Measurements from ENCODE around the gene PYGB. TPM values are rescaled to one million over a fixed set of nuclear protein-coding genes. Genes with fewer than 3 reads are reported as not detected.

The PYGB gene
- total RNA-seq, 1 experiment from 2014 or later: 78.9 TPM

- H3K9me3 ChIP-seq: no peaks in the 10 kb centered on the region
- H3K4me1 ChIP-seq: peaks cover 30% of the 10 kb centered on the region
- no peaks in the 10 kb centered on the region for H3K9me3 Mint-ChIP-seq (ENCODE audit: unreplicated experiment)
- H3K27me3 Mint-ChIP-seq (ENCODE audit: insufficient read depth, unreplicated experiment): no peaks in the 10 kb centered on the region
- H3K36me3 Mint-ChIP-seq (ENCODE audit: insufficient read depth, unreplicated experiment): peaks cover 23% of the 10 kb centered on the region
- no peak overlapping the region for H3K27ac Mint-ChIP-seq (ENCODE audit: unreplicated experiment)
- H3K36me3 ChIP-seq (ENCODE audit: control insufficient read depth, insufficient read depth, low read length): no peaks in the 10 kb centered on the region; the same call in 1 of the 2 replicates
- TF ChIP-seq, protein P1, sequence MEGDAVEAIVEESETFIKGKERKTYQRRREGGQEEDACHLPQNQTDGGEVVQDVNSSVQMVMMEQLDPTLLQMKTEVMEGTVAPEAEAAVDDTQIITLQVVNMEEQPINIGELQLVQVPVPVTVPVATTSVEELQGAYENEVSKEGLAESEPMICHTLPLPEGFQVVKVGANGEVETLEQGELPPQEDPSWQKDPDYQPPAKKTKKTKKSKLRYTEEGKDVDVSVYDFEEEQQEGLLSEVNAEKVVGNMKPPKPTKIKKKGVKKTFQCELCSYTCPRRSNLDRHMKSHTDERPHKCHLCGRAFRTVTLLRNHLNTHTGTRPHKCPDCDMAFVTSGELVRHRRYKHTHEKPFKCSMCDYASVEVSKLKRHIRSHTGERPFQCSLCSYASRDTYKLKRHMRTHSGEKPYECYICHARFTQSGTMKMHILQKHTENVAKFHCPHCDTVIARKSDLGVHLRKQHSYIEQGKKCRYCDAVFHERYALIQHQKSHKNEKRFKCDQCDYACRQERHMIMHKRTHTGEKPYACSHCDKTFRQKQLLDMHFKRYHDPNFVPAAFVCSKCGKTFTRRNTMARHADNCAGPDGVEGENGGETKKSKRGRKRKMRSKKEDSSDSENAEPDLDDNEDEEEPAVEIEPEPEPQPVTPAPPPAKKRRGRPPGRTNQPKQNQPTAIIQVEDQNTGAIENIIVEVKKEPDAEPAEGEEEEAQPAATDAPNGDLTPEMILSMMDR (IDR thresholded peaks at IDR 0.05; ENCODE audit: insufficient read depth in 1 of 2, low read depth in 1 of 2, low read length in 1 of 2, severe bottlenecking in 1 of 2, unreplicated experiment in 1 of 2): no peak
- POLR2A ChIA-PET: interaction anchor here (1.4 kb wide), 1 partner anchor 55 kb away, joined by 4 read pairs; the partner anchor contains the start of gene ENTPD6
- BruUV-seq (replicated peaks): no TSS peak
- CTCF ChIA-PET: no interaction called here
- no peak overlapping the region for H3K4me3 ChIP-seq (ENCODE audit: low read depth, low read length)
- H3K4me1 Mint-ChIP-seq (ENCODE audit: low read depth, unreplicated experiment): peaks cover 15% of the 10 kb centered on the region
- DNase-seq: no peak
- no peak overlapping the region for H3K4me3 Mint-ChIP-seq (ENCODE audit: unreplicated experiment)
- intact Hi-C loops (cut with micrococcal nuclease; ENCODE audit: unreplicated experiment): no loop called here
- H3K27me3 ChIP-seq (replicated peaks; ENCODE audit: control insufficient read depth, insufficient read depth, low read length): no peaks in the 10 kb centered on the region
These were observed 3.1 kb downstream of the PYGB start for GRCh38 chr20:25251019-25251418.

DNA sequence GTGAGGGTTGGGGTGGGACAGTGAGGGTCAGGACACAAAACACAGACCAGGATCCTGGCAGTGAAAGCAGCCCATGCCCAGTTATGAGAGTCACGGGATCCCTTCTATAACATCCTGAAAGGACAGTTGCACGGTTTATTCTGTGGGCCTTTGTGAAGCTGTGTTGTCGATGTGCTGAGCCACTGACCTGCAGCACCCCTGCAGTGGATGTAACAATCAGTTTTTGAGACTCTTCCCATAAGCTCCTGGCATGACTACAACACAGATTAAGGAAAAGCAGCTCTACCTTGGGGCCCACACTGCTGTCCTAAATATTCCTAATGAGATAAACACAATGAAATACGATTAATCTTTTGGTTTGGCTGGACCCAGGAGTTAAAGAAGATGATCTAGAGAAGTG, 3.7 kb downstream of the PYGB start:
- Histone ChIP-seq H3K4me3 (ENCODE audit: low read depth, low read length) (no peak overlapping the region), H3K4me1 (peaks cover 25% of the 10 kb centered on the region), H3K9me3 (no peaks in the 10 kb centered on the region), H3K36me3 (ENCODE audit: control insufficient read depth, insufficient read depth, low read length) (no peaks in the 10 kb centered on the region; the same call in 1 of the 2 replicates), H3K27me3 (replicated peaks; ENCODE audit: control insufficient read depth, insufficient read depth, low read length) (no peaks in the 10 kb centered on the region)
- Mint-ChIP-seq H3K27me3 (ENCODE audit: insufficient read depth, unreplicated experiment) (no peaks in the 10 kb centered on the region), H3K4me1 (ENCODE audit: low read depth, unreplicated experiment) (peaks cover 11% of the 10 kb centered on the region), H3K9me3 (ENCODE audit: unreplicated experiment) (no peaks in the 10 kb centered on the region), H3K27ac (ENCODE audit: unreplicated experiment) (no peak overlapping the region), H3K36me3 (ENCODE audit: insufficient read depth, unreplicated experiment) (peaks cover 26% of the 10 kb centered on the region), H3K4me3 (ENCODE audit: unreplicated experiment) (no peak overlapping the region)
- POLR2A ChIA-PET: interaction anchor here (1.4 kb wide), 1 partner anchor 56 kb away, joined by 4 read pairs; the partner anchor contains the start of gene ENTPD6
- TF ChIP-seq, protein P1 (IDR thresholded peaks at IDR 0.05; ENCODE audit: insufficient read depth in 1 of 2, low read depth in 1 of 2, low read length in 1 of 2, severe bottlenecking in 1 of 2, unreplicated experiment in 1 of 2): no peak
- DNase-seq: no peak
- intact Hi-C loops (cut with micrococcal nuclease; ENCODE audit: unreplicated experiment): no loop called here
- no TSS peak for BruUV-seq (replicated peaks)
- CTCF ChIA-PET: no interaction called here

- no peaks in the 10 kb centered on the region for H3K27me3 ChIP-seq (replicated peaks; ENCODE audit: control insufficient read depth, insufficient read depth, low read length)
- intact Hi-C loops (cut with micrococcal nuclease; ENCODE audit: unreplicated experiment): no loop called here
- POLR2A ChIA-PET: interaction anchor here (1.4 kb wide), 1 partner anchor 57 kb away, joined by 4 read pairs; the partner anchor contains the start of gene ENTPD6
- CTCF ChIA-PET: no interaction called here
- no peaks in the 10 kb centered on the region; the same call in 1 of the 2 replicates for H3K36me3 ChIP-seq (ENCODE audit: control insufficient read depth, insufficient read depth, low read length)
- H3K9me3 Mint-ChIP-seq (ENCODE audit: unreplicated experiment): no peaks in the 10 kb centered on the region
- no peaks in the 10 kb centered on the region for H3K9me3 ChIP-seq
- no peak overlapping the region for H3K4me3 Mint-ChIP-seq (ENCODE audit: unreplicated experiment)
- BruUV-seq (replicated peaks): no TSS peak
- H3K27ac Mint-ChIP-seq (ENCODE audit: unreplicated experiment): no peak overlapping the region
- no peak overlapping the region for H3K4me3 ChIP-seq (ENCODE audit: low read depth, low read length)
- H3K27me3 Mint-ChIP-seq (ENCODE audit: insufficient read depth, unreplicated experiment): no peaks in the 10 kb centered on the region
- H3K4me1 ChIP-seq: peaks cover 20% of the 10 kb centered on the region
- peaks cover 6% of the 10 kb centered on the region for H3K4me1 Mint-ChIP-seq (ENCODE audit: low read depth, unreplicated experiment)
- H3K36me3 Mint-ChIP-seq (ENCODE audit: insufficient read depth, unreplicated experiment): peaks cover 21% of the 10 kb centered on the region
- TF ChIP-seq, protein P1 (IDR thresholded peaks at IDR 0.05; ENCODE audit: insufficient read depth in 1 of 2, low read depth in 1 of 2, low read length in 1 of 2, severe bottlenecking in 1 of 2, unreplicated experiment in 1 of 2): no peak
- no peak for DNase-seq
These were observed 4.4 kb downstream of the PYGB start for GRCh38 chr20:25252230-25252651.

Data from Caco-2 (cell line).